SU-DHL-6 (cell line): ENCODE measurements around the gene TXN2.

ENCODE experiments used
- H2AFZ ChIP-seq: fragments of 200-600 bp; sonication (generic); 2 replicates; pipeline ENCODE4 v1.6.1; 2014; ENCODE audit warnings: low read depth, mild to moderate bottlenecking, moderate library complexity, mixed read lengths, antibody characterized with exemption, low read length; ENCODE audit not compliant: severe bottlenecking
- H3F3A ChIP-seq: fragments of 200-600 bp; shearing (Covaris generic); 2 replicates; pipeline ENCODE4 v1.6.0; 2016; ENCODE audit warnings: antibody characterized with exemption, mild to moderate bottlenecking; ENCODE audit not compliant: insufficient read depth
- H3K27ac ChIP-seq: fragments of 200-600 bp; sonication (generic); 2 replicates; pipeline ENCODE4 v1.5.1; 2016; ENCODE audit warnings: low read depth, mild to moderate bottlenecking, low read length, moderate library complexity, mixed read lengths
- H3K27me3 ChIP-seq: fragments of 200-600 bp; sonication (generic), shearing (Covaris generic); 2 replicates; pipeline ENCODE4 v1.6.0; 2014; ENCODE audit warnings: mild to moderate bottlenecking, low read length
- H3K36me3 ChIP-seq: fragments of 200-600 bp; sonication (generic); 2 replicates; pipeline ENCODE4 v1.6.1; 2014; ENCODE audit warnings: mild to moderate bottlenecking, low read length, mixed read lengths
- H3K4me2 ChIP-seq: fragments of 300-600, 200-600 bp; shearing (Covaris generic), sonication (generic); 2 replicates; pipeline ENCODE4 v1.6.0; 2014; ENCODE audit warnings: low read length, low read depth, mild to moderate bottlenecking; ENCODE audit not compliant: poor library complexity, severe bottlenecking
- H3K4me3 ChIP-seq: fragments of 200-600 bp; sonication (generic); 2 replicates; pipeline ENCODE4 v1.5.1; 2014; ENCODE audit warnings: antibody characterized with exemption, low read length, mild to moderate bottlenecking, mixed read lengths; ENCODE audit not compliant: insufficient read depth, poor library complexity, severe bottlenecking
- H3K79me2 ChIP-seq: fragments of 200-600 bp; sonication (generic); 2 replicates; pipeline ENCODE4 v1.6.1; 2014; ENCODE audit warnings: mild to moderate bottlenecking, low read length, moderate library complexity; ENCODE audit not compliant: insufficient read depth
- H3K9ac ChIP-seq: fragments of 200-600 bp; sonication (generic); 2 replicates; pipeline ENCODE4 v1.7.0; 2014; ENCODE audit warnings: mild to moderate bottlenecking, low read length
- H3K9me2 ChIP-seq: fragments of 200-600 bp; sonication (generic); replicated peaks from 2 replicates; pipeline ENCODE4 v1.6.1; 2014; ENCODE audit warnings: low read length; ENCODE audit not compliant: insufficient read depth
- H3K9me3 ChIP-seq: fragments of 200-600 bp; sonication (generic); 2 replicates; pipeline ENCODE4 v1.6.1; 2014; ENCODE audit warnings: low read length, mixed read lengths; ENCODE audit not compliant: insufficient read depth
- H4K20me1 ChIP-seq: fragments of 200-600 bp; sonication (generic); 2 replicates; pipeline ENCODE4 v1.6.1; 2014; ENCODE audit warnings: low read depth, mild to moderate bottlenecking, antibody characterized with exemption, low read length, moderate library complexity, mixed read lengths
- EZH2phosphoT487 ChIP-seq: fragments of 200-600 bp; sonication (generic), shearing (Covaris generic); conservative IDR thresholded peaks from 2 replicates; pipeline ENCODE4 v1.6.1; 2018; ENCODE audit warnings: mild to moderate bottlenecking, antibody characterized with exemption, low read length, moderate library complexity, mixed read lengths
- TF ChIP-seq, protein P1 (sequence below): fragments of 200-600 bp; sonication (generic); IDR thresholded peaks from one replicate; pipeline ENCODE4 v1.5.1; 2017; ENCODE audit warnings: antibody characterized with exemption, mild to moderate bottlenecking, low read length, moderate library complexity; ENCODE audit not compliant: insufficient read depth, poor library complexity, severe bottlenecking

The TXN2 gene

DNA sequence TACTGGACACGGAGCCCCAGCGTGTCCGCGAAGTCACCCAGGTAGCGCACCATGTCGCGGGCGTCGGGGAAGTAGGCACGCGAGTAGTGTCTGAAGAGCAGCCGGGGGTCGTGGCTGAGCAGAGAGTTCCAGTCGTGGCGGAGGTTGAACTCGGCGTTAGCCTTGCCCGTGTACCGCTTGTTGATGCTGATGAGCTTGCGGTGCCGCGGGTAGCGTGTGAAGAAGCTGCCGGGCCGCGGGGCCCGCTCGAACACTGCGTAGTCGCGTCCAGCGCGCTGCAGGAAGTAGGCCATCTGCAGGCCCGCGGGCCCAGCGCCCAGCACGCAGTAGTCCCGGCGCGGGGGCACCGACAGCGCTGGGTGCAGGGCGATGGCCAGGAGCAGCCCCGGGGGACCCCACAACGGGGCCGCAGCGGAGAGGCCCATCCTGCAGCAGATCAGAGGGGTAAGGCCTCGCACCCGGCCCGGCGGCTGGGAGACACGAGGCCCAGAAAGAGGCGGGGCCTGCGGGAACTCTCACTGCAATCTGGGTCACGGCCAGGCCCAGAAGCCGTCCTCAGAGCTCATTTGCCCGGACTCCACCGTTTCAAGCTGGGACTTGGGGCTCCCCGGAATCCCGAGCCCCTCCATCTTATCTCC lies 24.7 kb upstream of the TXN2 start:
- no peak for TF ChIP-seq EZH2phosphoT487
- TF ChIP-seq, protein P1, sequence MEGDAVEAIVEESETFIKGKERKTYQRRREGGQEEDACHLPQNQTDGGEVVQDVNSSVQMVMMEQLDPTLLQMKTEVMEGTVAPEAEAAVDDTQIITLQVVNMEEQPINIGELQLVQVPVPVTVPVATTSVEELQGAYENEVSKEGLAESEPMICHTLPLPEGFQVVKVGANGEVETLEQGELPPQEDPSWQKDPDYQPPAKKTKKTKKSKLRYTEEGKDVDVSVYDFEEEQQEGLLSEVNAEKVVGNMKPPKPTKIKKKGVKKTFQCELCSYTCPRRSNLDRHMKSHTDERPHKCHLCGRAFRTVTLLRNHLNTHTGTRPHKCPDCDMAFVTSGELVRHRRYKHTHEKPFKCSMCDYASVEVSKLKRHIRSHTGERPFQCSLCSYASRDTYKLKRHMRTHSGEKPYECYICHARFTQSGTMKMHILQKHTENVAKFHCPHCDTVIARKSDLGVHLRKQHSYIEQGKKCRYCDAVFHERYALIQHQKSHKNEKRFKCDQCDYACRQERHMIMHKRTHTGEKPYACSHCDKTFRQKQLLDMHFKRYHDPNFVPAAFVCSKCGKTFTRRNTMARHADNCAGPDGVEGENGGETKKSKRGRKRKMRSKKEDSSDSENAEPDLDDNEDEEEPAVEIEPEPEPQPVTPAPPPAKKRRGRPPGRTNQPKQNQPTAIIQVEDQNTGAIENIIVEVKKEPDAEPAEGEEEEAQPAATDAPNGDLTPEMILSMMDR = no peak
- Histone ChIP-seq H3K4me3 (peak overlapping the region; percentile 58), H2AFZ (peak overlapping the region; percentile 87), H3K79me2 (peaks cover 6% of the 10 kb centered on the region; the same call in 1 of the 2 replicates), H3K9ac (peak overlapping the region; percentile 56), H3K9me2 (no peaks in the 10 kb centered on the region), H3F3A (peaks cover 11% of the 10 kb centered on the region), H3K27me3 (no peaks in the 10 kb centered on the region), H3K36me3 (no peaks in the 10 kb centered on the region), H3K27ac (peak overlapping the region; percentile 64), H4K20me1 (no peaks in the 10 kb centered on the region), H3K4me2 (peak overlapping the region; percentile 57), H3K9me3 (no peaks in the 10 kb centered on the region)

DNA sequence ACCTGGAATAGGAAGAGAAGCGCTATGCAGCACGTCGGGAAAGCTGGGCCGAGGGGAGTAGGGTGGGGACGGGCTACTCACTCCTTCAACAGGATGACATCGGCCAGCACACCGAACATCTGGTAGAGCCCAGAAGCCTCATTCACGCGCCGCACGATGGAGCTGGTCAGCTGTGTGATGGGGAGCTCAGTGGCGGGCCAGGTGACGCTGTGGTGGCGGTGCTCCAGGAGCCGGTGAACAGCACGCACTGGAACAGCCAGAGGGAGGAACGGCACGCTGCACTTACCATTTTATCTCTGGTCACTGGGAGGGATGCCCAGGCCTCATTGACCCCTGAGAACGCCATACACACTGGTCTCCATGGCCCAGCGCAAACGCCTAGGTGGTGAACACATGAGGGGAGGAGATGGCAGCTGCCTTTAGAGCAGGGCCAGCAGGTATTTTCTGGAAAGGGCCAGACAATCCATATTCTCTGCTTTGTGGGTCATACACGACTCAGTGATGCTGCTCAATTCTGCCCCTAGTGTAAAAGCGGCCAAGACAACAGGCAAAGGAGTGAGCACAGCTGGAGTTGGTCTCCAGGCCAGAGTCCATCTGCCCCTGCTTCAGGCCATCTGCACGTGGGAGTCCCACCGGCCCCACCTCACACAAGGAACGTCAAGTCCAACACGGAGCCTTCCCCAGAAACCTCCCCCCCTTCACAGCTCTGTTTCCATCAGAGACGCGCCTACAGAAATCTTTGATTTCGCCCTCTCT lies 16.6 kb upstream of the TXN2 start:
- no peaks in the 10 kb centered on the region for H3K36me3 ChIP-seq
- H3F3A ChIP-seq = no peaks in the 10 kb centered on the region
- no peak overlapping the region for H2AFZ ChIP-seq
- no peaks in the 10 kb centered on the region for H3K9me2 ChIP-seq
- no peaks in the 10 kb centered on the region for H3K79me2 ChIP-seq
- H3K27me3 ChIP-seq = no peaks in the 10 kb centered on the region
- H3K9me3 ChIP-seq = no peaks in the 10 kb centered on the region
- TF ChIP-seq, protein P1 = no peak
- no peak for TF ChIP-seq EZH2phosphoT487
- H3K4me3 ChIP-seq = no peak overlapping the region
- no peak overlapping the region for H3K27ac ChIP-seq
- H3K4me2 ChIP-seq = no peak overlapping the region
- H3K9ac ChIP-seq = no peak overlapping the region
- no peaks in the 10 kb centered on the region for H4K20me1 ChIP-seq

DNA sequence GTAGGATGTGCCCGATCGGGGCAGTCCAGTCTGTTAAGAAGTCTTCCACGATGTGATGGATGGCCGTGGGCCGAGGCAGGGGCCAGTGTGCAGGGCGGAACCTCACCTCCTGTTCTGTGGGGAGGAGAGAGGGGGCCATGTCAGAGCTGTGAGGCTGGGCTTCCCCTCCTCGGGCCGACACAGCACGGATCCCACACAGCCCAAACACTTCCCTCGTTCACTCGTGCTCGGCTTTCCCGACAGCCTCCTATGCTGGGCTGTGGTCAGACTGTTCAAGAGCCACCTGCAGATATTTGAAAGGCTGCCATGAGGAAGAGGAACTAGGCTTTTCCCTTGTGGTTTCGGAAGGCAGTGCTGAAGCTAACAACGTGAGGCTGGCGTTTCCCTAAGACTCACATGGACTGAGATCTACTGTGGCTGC lies 12.3 kb upstream of the TXN2 start:
- peak overlapping the region; percentile 26 for H3K4me2 ChIP-seq

More for the DNA sequence above, 12.3 kb upstream of the TXN2 start:
- no peaks in the 10 kb centered on the region for H3K79me2 ChIP-seq
- H3K9me3 ChIP-seq = no peaks in the 10 kb centered on the region
- H3F3A ChIP-seq = no peaks in the 10 kb centered on the region
- peak overlapping the region; percentile 2 for H2AFZ ChIP-seq
- no peaks in the 10 kb centered on the region for H3K9me2 ChIP-seq
- peak overlapping the region; percentile 26; the same call in 1 of the 2 replicates for H3K9ac ChIP-seq
- no peak overlapping the region for H3K4me3 ChIP-seq
- H3K27me3 ChIP-seq = no peaks in the 10 kb centered on the region
- peaks cover 6% of the 10 kb centered on the region for H3K36me3 ChIP-seq
- TF ChIP-seq, protein P1 = no peak
- TF ChIP-seq EZH2phosphoT487 = no peak
- H4K20me1 ChIP-seq = no peaks in the 10 kb centered on the region
- H3K27ac ChIP-seq = peak overlapping the region; percentile 54
